Measurements from ENCODE around the gene VOPP1.

Gene VOPP1

GRCh38 chr7:55507743-55508142, 64.6 kb downstream of the VOPP1 start:
- no peak for DNase-seq

- no peak for DNase-seq
Observed at GRCh38 chr7:55504967-55505658, 67.2 kb downstream of the VOPP1 start.

GRCh38 chr7:55504093-55504859, 68.0 kb downstream of the VOPP1 start:
- no peak for DNase-seq

GRCh38 chr7:55502858-55503440, 69.4 kb downstream of the VOPP1 start:
- no peak for DNase-seq

DNA sequence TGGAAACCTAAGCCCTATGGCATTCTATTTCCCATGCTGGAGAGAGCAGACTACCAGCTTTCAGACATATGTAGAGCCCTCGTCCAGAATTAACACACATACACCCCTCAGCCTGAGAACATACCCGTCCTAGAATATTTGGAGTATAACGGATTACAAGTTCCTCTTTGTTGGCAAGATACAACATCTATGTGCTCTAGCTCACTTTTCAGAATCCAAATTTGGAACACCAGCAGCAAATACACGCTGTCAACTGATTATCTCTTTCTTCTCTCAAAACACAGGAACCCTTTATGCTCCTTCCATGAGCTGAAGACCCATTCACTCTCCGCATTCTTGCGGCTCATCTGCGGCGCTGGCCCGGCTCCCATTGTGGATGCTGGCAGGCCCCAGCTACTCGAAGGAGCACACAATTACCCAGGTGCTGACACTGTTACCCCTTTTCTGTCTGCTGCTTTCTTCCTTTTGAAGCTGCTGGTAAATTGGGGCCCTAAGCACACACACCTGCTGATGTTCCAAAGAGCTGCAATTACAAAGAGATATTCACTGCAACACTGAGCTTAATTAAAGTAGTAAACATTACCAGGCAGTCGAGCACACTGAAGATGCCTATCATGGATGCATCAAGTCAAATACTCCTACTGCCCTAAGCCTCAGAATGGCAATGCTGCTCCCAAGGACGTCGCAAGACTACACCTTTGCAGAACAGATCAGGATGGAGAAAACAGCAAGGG, 70.0 kb downstream of the VOPP1 start:
- no peak for DNase-seq

DNA sequence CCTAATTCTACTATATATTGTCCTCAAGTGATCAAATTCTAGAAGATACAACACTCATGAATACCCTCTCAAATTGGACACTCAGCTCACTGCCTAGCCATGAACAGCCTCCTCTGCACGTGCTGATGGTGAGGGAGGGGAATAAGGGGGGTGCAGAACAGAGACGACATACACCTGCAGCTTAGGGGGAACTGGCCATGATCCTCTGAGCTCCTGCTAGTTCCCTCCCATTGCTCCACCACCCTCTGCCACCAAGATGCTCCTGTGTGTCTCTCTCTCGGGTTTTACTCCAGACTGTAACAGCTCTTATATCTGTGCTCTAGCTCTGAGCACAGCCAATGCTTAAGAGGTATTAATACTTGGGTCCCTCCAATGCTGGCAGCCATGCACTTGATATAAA, 70.7 kb downstream of the VOPP1 start:
- no peak for DNase-seq

DNA sequence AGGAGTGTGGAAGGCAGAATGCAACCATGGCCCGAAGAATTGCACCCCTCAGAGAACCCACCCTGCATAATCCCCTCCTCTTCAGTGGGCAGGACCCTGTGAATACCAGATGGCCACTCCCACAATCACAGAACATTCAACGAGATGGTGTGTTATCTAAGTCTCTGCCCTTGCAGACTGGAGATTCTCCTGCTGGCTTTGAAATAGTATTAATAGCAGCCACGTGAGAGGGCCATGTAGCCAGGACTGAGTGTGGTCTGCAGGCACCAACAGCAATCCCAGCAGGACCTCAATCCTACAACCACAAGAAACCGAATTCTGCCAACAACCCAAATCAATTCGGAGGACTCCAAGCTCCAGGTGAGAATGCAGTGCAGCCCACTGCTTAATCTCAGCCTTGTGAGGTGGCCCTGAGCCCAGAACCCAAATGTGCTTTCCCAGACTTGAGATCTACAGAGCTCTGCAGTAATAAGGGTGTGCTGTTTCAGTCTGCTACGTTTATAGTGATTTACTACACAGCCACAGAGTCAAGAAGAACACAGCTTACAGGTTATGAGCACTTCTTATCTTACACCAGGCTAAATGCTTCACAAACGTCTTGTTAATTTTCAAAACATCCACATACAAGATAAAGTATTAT, 72.1 kb downstream of the VOPP1 start:
- no peak for DNase-seq

GRCh38 chr7:55499591-55499990, 72.7 kb downstream of the VOPP1 start:
- no peak for DNase-seq

DNA sequence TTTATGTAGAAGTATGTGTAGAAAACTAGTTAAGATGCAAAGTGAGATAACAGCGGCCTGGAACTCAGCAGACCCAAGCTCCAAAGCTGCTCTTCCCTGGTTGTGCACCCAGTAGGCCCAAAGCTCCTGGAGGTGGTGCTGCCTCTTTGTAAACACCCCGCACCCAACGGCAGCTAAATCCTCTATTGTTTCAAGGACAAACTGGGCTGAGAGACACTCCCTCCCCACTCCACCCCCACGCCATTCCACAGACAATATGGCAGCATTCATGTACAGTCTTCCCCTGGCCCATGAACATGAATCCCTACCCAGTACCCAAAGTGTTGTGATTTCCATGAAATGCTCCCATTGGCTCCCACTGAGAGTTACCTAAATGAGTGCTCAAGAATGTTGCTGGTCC, 73.5 kb downstream of the VOPP1 start:
- DNase-seq, result no peak

GRCh38 chr7:55498142-55498541, 74.2 kb downstream of the VOPP1 start:
- DNase-seq, result no peak

DNA sequence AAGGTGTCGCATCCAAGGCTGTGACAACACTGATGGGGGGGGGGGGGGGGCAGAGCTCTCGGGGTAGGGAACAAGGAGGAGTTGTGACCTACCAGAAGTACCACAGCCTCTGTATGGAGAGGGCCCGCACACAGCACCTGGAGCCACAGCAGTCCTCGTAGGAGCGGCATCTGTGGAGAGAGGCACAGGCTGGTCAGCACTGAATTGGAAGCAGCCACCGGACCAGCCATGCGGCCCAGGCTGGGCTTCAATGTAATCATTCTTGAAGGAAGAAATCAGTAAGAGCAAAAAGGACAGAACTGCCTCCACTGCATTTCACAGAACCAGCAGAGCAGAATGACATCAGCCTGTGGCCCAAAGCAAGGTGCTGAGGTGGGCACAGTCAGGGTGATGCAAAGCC, 74.8 kb downstream of the VOPP1 start:
- no peak for DNase-seq

- DNase-seq, result no peak
Observed at GRCh38 chr7:55496906-55497305, 75.4 kb downstream of the VOPP1 start.

GRCh38 chr7:55494951-55495350, 77.4 kb downstream of the VOPP1 start:
- no peak for DNase-seq

- no peak for DNase-seq
Observed at GRCh38 chr7:55493408-55493807, 78.9 kb downstream of the VOPP1 start.

GRCh38 chr7:55491346-55491745, 81.0 kb downstream of the VOPP1 start:
- DNase-seq, result no peak

- no peak for DNase-seq
Observed at GRCh38 chr7:55490099-55490498, 82.2 kb downstream of the VOPP1 start.

GRCh38 chr7:55489552-55489951, 82.8 kb downstream of the VOPP1 start:
- no peak for DNase-seq

DNA sequence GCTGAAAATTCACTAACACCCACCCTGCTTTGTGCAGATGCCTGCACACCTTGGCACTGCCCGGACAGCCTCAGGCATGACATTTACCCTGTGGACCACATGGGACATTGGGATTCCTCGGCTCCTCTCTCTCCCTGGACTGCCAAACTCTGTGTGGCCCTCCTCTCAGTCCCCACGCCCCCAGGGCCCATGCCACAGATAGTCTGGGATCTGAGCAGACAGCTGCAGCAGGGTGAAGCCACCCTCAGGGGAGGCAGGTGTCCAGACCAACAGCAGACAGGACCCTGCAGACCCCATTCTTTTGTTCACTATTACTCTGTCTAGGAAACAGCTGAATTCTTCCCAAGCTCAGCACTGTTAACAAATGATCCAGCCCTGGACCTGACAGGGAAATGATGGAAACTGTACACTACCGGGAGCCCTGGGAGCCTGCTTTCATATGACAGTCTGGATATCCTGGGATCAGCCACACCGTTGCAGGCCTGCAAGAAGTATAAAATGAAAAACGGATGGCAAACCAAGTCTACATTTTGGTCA, 83.4 kb downstream of the VOPP1 start:
- no peak for DNase-seq

DNA sequence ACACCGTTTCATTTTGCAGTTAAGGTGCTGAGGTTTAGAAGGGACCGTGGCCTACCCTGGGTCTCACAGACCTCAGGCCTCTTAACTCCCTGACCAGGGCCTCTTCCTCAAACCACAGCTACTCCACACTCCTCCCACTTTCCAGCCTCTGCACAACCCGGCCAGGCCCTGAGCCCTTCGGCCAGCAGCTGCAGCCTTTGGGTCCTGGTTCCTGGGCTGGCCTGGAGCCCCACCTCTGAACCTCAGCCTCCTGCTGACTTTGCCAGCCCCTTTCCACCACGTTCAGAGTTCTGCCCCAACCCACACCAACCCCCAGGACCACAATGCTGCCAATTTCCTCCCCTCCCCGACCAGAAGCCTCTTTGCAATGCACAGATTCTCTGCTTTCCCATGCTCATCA, 84.1 kb downstream of the VOPP1 start:
- DNase-seq, result no peak

GRCh38 chr7:55486991-55487390, 85.3 kb downstream of the VOPP1 start:
- DNase-seq, result no peak

DNA sequence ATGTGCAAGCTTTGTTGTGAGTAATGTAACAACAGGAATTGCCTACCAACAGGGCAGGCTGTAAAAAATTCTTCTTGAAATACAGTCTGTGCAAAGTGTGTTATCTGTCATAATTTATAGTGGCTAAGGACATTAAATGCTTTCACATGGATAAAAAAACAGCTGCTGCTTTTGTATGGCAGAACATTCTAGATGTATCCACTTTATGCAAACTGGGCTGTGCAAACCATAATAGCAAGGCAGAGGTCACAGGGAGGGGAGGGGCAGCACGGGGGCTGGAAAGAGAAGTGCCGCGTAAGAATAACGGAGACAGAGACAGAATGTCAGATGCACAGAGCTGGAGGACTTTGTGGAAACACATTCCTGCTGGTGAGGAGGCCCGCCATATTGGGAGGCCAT, 86.1 kb downstream of the VOPP1 start:
- no peak for DNase-seq

GRCh38 chr7:55485501-55486191, 86.7 kb downstream of the VOPP1 start:
- no peak for DNase-seq
